Dendritic cell treated with granulocyte-macrophage colony-stimulating factor and Interleukin-4, amounts not matched to agents 40 ng/mL and 50 ng/mL, for 4 days (primary cell): ENCODE results near the gene FAM98A.

ENCODE experiments used
- H3K27ac Mint-ChIP-seq: one replicate; pipeline ENCODE4 v1.8.0; 2022; ENCODE audit warnings: mild to moderate bottlenecking, mixed read lengths
- H3K27me3 Mint-ChIP-seq: one replicate; pipeline ENCODE4 v1.8.0; 2022; ENCODE audit warnings: mild to moderate bottlenecking, mixed read lengths
- H3K36me3 Mint-ChIP-seq: one replicate; pipeline ENCODE4 v1.8.0; 2022; ENCODE audit warnings: low read depth, mixed read lengths
- H3K4me1 Mint-ChIP-seq: one replicate; pipeline ENCODE4 v1.8.0; 2022; ENCODE audit warnings: low read depth, mixed read lengths
- H3K4me3 Mint-ChIP-seq: one replicate; pipeline ENCODE4 v1.8.0; 2022; ENCODE audit warnings: mild to moderate bottlenecking, moderate library complexity, mixed read lengths
- H3K9me3 Mint-ChIP-seq: one replicate; pipeline ENCODE4 v1.8.0; 2022; ENCODE audit warnings: mixed read lengths
- intact Hi-C: fragments of 100-400 bp; cut with micrococcal nuclease; formaldehyde crosslinking; loops from one replicate; pipeline ENCODE4 v1.15.0; 2022

FAM98A gene

DNA sequence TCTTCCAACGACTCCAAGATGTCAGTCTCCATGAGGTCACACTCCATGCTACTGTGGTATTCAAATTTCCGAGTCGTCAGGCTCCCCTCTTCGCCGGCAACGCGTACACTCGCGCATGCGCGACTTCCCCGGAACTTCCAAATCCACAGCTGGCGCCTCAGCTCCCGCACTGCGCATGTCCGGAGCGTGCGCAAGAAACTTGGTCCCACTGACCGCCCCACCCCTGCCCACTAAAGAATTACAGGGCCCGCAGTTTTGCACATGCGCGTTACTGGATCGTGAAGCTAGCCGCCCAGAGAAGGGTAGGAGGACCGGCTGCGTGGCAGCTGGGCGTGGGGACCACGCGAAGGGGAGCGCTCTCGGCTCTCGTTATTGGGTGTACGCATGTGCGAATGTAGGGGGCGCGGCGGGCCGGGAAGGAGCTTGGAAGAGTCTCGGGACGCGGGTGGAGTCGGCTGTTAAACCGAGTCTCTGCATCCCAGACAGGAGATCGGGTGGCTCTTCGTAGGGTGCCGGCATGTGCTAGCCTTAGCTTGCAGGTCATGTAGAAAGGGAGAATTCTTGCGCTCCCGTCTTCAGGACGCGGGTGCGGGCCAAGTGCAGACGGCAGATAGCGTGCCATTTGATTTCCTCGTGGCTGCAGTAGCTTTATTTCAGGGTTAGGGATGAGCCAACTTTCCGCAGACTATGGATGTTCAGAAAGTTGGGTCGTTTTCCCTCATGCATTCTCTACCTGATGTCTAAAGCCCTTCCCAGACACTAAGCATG lies at the start of gene FAM98A:
TSS of gene FAM98A (minus strand) at position 125 of the 768 bp plus-strand sequence. CDS start at position 47, 78 bp downstream.
- intact Hi-C loops: no loop called here
- peak within 1 kb of the TSS; percentile 92 for H3K4me3 Mint-ChIP-seq
- no peaks in the 10 kb centered on the region for H3K9me3 Mint-ChIP-seq
- H3K27me3 Mint-ChIP-seq: peaks cover 1% of the 10 kb centered on the region
- peaks cover 24% of the 10 kb centered on the region for H3K36me3 Mint-ChIP-seq
- peaks cover 31% of the 10 kb centered on the region for H3K4me1 Mint-ChIP-seq
- peak within 1 kb of the TSS; percentile 94 for H3K27ac Mint-ChIP-seq

DNA sequence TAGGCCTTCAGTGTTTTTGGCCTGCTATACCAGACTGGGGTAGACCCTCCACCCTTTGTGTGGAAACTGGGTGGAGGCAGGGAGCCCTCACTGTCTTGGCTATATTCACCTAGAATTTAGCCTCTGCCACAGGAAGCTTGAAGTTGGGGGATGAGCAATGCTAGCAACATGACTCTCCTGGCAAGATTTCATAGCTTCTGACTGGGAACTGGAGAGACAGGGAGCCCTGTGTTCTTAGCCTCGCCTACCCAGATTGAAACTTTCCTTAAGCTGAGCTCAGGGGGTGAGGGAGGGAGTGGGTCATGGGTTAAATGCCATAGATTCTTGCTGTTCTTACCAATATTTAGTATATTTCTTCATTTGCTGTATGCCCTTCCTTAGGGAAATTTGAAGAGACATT lies 46.8 kb upstream of the FAM98A start:
- no peaks in the 10 kb centered on the region for H3K27me3 Mint-ChIP-seq
- H3K4me1 Mint-ChIP-seq: no peaks in the 10 kb centered on the region
- H3K9me3 Mint-ChIP-seq: peaks cover 12% of the 10 kb centered on the region
- no peaks in the 10 kb centered on the region for H3K36me3 Mint-ChIP-seq
- intact Hi-C loops: no loop called here
- H3K4me3 Mint-ChIP-seq: no peak overlapping the region
- no peak overlapping the region for H3K27ac Mint-ChIP-seq

DNA sequence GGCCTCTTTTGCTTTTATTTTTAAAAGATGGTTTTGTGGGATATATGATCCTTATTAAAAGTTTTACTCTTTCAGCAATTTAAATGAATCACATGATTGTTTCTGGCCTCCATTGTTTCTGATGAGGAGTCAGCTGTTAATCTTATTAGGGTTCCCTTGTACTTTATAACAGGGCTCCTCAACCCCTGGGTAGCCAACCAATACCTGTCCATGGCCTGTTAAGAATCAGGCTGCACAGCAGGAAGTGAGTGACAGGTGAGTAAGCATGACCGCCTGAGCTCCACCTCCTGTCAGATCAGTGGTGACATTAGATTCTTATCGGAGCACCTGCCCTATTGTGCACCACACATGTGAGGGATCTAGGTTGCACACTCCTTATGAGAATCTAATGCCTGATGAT lies 45.1 kb upstream of the FAM98A start:
- Mint-ChIP-seq H3K36me3 (no peaks in the 10 kb centered on the region), H3K27ac (no peak overlapping the region), H3K9me3 (peaks cover 12% of the 10 kb centered on the region), H3K4me3 (no peak overlapping the region), H3K27me3 (no peaks in the 10 kb centered on the region), H3K4me1 (no peaks in the 10 kb centered on the region)
- intact Hi-C loops: no loop called here

DNA sequence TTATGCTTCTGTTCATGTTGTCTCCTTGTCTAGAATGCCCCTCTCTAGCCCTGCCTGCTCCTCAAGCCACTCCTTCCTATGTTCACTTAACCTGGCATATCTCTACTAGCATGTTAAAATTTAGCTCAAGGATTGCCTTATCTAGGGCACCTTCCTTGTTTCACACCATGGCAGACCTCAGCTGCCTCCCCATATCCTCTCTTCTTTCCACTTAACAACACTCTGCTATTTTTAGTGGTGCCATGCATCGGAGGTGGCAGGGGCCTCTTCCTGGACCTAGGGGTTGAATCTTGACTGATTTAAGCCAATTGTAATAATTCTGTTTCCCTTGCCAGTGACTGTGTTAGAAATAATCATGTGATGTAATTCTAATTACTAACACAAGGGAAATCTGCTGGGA lies 36.9 kb upstream of the FAM98A start:
- H3K36me3 Mint-ChIP-seq: no peaks in the 10 kb centered on the region
- H3K9me3 Mint-ChIP-seq: no peaks in the 10 kb centered on the region
- no peak overlapping the region for H3K4me3 Mint-ChIP-seq
- H3K27me3 Mint-ChIP-seq: no peaks in the 10 kb centered on the region
- H3K27ac Mint-ChIP-seq: no peak overlapping the region
- intact Hi-C loops: no loop called here
- H3K4me1 Mint-ChIP-seq: no peaks in the 10 kb centered on the region

DNA sequence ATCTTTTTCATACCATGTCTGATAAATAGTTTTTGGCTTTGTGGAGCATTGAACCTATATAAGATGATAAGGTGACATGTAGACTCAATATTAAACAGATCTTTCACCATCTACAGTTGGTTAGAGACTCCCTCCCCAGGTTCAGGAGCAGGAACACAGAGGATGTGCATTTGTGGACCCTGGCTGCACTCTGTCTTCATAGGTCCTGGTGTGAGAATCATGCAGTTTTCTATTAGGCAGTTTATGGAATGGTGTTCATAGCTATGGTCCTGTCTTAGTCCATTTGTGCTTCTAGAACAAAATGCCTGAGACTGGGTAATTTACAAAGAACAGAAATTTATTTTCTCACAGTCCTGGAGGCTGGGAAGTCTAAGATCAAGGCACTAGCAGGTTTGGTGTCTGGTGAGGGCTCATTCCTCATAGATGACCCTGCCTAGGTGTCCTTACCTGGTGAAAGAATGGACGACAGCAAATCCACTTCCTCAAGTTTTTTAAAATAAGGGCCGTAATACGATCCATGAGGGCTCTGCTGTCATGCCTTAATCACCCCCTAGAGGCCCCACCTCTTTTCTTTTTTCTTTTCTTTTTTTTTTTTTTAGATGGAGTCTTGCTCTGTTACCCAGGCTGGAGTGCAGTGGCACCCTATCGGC lies 35.3 kb upstream of the FAM98A start:
- H3K36me3 Mint-ChIP-seq: no peaks in the 10 kb centered on the region
- intact Hi-C loops: no loop called here
- H3K27me3 Mint-ChIP-seq: no peaks in the 10 kb centered on the region
- no peaks in the 10 kb centered on the region for H3K4me1 Mint-ChIP-seq
- H3K9me3 Mint-ChIP-seq: no peaks in the 10 kb centered on the region
- no peak overlapping the region for H3K27ac Mint-ChIP-seq
- H3K4me3 Mint-ChIP-seq: no peak overlapping the region

DNA sequence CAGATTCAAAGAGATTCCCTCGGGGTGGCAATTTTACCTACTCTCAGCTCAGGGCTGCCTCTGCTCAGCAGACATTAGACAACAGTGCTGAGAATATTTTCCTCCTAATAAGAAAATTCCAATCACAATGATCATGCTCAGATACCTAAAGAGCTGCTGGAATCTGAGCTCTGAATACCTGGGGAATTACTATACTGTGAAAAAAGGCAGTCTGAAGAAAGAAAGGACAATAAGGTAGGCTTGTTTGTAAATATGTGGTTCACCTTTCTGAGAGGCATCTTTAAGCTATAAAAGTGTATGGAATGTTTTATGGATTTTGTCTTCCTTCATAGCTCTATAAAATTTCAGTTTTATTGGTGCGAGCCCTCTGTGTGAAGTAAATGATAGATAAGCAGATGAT lies 34.2 kb upstream of the FAM98A start:
- Mint-ChIP-seq H3K27me3 (no peaks in the 10 kb centered on the region), H3K4me3 (no peak overlapping the region), H3K36me3 (no peaks in the 10 kb centered on the region), H3K9me3 (no peaks in the 10 kb centered on the region), H3K27ac (no peak overlapping the region), H3K4me1 (no peaks in the 10 kb centered on the region)
- intact Hi-C loops: no loop called here

DNA sequence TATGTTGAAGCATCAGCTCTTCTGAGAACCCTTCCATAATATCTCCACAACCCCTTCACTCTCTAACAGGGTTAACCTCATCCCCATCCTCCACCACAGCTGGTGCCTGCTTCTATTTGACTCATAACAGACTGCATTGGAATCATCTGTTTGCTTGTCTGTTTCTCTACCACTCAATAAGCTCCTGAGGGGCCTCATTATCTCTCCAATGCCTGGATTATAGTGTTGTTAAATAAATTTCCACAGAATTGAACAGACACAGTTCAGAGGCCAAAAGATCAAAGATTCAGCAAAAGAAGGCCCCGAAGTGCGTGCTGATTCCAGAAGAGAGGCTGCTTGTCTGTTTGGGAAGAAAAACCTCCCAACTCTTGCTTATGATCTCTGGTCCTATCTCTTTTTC lies 33.7 kb upstream of the FAM98A start:
- Mint-ChIP-seq H3K4me3 (no peak overlapping the region), H3K4me1 (no peaks in the 10 kb centered on the region), H3K36me3 (no peaks in the 10 kb centered on the region), H3K9me3 (no peaks in the 10 kb centered on the region), H3K27ac (no peak overlapping the region), H3K27me3 (no peaks in the 10 kb centered on the region)
- intact Hi-C loops: no loop called here

DNA sequence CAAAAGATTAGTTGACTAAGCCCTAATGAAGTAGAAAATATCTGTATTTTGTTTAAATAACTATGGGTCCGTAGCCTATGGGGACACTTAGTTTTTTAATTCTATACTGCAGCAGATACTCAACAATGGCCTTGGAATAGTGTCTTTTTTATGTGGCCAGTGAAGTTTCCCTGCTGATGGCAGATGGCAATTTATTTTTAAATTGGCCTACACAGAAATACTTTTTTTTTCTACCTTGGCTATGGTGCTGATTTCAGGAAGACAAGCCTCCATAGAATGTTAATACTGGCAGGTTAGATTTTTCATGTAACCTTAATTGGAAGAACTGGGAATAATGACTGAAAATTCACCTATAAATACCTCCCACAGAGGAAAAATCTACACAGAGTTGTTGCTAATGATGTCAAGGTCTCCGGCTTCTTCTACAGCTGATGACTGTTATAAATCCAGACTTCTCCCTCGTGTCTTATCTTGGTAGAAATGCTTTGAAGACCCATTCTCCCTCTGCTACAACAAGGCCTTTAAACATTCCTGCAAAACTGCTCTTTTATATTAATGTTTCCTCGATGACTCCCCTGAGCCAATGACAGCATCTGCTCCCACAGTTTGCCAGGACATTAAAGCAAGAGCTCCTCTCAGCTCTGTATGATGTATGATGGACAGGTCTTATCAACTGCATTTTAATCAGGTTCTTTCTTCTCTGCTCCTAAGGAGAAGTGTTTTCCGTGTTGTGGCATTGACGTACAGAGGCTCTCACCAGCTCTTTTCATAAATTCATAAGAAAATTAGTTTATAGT lies 29.1 kb upstream of the FAM98A start:
- Mint-ChIP-seq H3K4me3 (no peak overlapping the region), H3K36me3 (no peaks in the 10 kb centered on the region), H3K9me3 (no peaks in the 10 kb centered on the region), H3K4me1 (no peaks in the 10 kb centered on the region), H3K27me3 (no peaks in the 10 kb centered on the region), H3K27ac (no peak overlapping the region)
- intact Hi-C loops: no loop called here

DNA sequence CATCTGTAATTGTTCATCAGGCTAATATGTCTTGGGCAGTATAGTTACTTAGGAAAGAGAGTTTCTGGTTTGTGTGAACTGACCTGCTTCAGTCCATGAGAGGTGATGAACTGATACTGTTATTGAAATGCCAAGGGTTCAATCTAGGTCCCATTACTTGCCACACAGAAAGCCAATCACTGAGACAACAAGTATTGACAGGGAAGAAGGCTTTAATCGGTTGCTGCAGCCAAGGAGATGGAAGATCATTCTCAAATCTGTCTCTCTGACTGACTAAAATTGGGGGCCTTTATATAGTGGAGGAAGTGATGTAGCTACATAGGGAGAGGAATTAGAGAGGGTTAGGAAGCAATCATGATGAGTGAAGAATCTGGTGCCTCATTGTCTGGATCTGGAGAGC lies 19.9 kb upstream of the FAM98A start:
- H3K4me3 Mint-ChIP-seq: no peak overlapping the region
- no peaks in the 10 kb centered on the region for H3K4me1 Mint-ChIP-seq
- no peak overlapping the region for H3K27ac Mint-ChIP-seq
- no peaks in the 10 kb centered on the region for H3K36me3 Mint-ChIP-seq
- no peaks in the 10 kb centered on the region for H3K27me3 Mint-ChIP-seq
- intact Hi-C loops: no loop called here
- H3K9me3 Mint-ChIP-seq: peaks cover 28% of the 10 kb centered on the region

DNA sequence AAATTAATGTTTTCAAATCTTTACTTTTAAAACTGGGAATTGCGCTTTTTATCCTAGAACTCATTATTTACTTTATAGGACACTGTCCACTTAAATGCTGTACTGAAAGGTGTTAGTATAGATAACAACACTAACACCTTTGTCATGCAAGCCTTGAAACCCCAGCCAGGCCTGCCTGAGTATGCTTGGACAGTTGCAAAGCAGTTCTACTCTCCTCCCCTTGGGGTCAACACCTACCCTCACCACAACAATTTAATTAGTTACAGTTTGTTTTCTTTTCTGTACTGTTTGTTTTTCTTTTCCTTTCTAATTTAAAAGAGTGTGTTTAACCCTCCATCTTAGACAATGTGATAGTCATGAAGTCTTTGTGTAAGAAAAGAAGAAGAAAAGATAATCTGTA lies 18.9 kb upstream of the FAM98A start:
- Mint-ChIP-seq H3K4me3 (no peak overlapping the region), H3K4me1 (no peaks in the 10 kb centered on the region), H3K9me3 (peaks cover 28% of the 10 kb centered on the region), H3K27me3 (no peaks in the 10 kb centered on the region), H3K36me3 (no peaks in the 10 kb centered on the region), H3K27ac (no peak overlapping the region)
- intact Hi-C loops: no loop called here

DNA sequence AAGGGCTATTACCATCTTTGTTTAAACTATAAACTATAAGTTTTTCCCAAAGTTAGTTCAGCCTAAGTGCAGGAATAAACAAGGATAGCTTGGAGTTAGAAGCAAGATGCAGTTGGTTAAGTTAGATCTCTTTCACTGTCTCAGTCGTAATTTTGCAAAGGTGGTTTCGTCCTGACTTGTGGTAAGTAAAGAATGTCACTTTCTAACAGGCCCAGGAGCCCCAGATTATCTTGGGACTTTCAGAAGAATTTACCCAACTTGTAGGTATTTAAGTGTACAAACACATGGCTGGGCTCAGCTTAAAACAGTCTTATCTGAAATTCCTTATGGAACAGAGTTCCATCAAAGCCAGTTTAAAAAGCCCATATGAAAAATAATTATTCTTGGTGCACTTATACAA lies 18.3 kb upstream of the FAM98A start:
- Mint-ChIP-seq H3K9me3 (peaks cover 28% of the 10 kb centered on the region), H3K4me3 (no peak overlapping the region), H3K27ac (no peak overlapping the region), H3K27me3 (no peaks in the 10 kb centered on the region), H3K36me3 (no peaks in the 10 kb centered on the region), H3K4me1 (no peaks in the 10 kb centered on the region)
- intact Hi-C loops: no loop called here

DNA sequence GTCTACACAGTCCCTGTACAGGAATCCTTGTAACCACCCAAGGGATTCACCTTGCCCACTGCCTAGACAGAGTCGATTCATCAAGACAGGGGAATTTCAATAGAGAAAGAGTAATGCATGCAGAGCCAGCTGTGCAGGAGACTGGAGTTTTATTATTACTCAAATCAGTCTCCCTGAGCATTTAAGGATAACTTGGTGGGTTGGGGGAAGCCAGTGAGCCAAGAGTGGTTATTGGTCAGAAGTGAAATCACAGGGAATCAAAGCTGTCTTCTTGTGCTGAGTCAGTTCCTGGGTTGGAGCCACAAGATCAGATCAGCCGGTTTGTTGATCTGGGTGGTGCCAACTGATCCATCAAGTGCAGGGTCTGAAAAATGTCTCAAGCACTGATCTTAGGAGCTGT lies 17.8 kb upstream of the FAM98A start:
- Mint-ChIP-seq H3K4me1 (no peaks in the 10 kb centered on the region), H3K27me3 (no peaks in the 10 kb centered on the region), H3K9me3 (peaks cover 28% of the 10 kb centered on the region), H3K27ac (no peak overlapping the region), H3K4me3 (no peak overlapping the region), H3K36me3 (no peaks in the 10 kb centered on the region)
- intact Hi-C loops: no loop called here

DNA sequence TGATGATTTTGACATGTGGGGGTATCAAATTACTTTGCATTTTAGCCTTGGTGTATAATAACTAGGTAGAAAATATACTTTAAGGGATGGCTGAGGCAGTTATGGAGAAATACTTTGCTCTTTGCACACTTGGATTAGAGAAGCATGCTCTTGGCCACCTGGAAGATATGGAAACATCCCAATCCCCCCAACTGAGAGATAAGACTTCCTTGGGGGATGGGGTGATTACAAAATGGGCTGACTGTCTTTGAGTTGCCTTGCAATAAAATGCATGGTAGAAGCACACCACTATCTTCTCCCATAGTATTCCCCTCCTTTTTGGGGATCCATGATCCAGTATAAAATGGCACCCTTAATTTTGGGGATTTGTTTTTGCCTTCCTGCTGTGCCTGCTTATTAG lies 15.1 kb upstream of the FAM98A start:
- Mint-ChIP-seq H3K27me3 (no peaks in the 10 kb centered on the region), H3K36me3 (no peaks in the 10 kb centered on the region), H3K27ac (no peak overlapping the region), H3K4me1 (no peaks in the 10 kb centered on the region), H3K4me3 (no peak overlapping the region), H3K9me3 (peaks cover 30% of the 10 kb centered on the region)
- intact Hi-C loops: no loop called here

DNA sequence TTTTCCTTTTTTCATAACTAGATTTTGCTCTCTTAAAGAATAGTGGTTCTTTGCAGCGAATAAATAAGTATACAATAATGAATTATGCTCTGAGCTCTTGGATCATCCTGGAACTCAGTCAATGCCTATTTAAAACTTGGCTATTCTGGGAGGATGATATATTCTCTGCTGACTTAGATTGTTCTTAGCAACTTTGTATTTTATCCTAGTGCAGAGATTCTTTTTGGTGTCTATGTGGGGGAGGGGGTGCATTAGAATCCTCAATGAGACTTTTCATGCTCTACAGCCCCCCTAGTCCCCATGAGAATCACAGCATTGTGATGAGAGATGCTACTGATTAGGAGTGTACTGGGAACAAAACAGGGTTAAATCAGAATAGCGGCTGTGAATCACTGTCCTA lies 8.8 kb upstream of the FAM98A start:
- Mint-ChIP-seq H3K4me1 (no peaks in the 10 kb centered on the region), H3K9me3 (peaks cover 18% of the 10 kb centered on the region), H3K27ac (no peak overlapping the region), H3K4me3 (no peak overlapping the region), H3K36me3 (no peaks in the 10 kb centered on the region), H3K27me3 (peaks cover 1% of the 10 kb centered on the region)
- intact Hi-C loops: no loop called here
